Stimulated activated CD8-positive, alpha-beta memory T cell treated with anti-CD3 and anti-CD28 coated beads, Interleukin-7, amount 100 ng/mL, for 48 hours (primary cell): ENCODE data around the gene CLDN18.

Experiments used
- DNase-seq, 2 donors: peaks; one replicate each; pipeline ENCODE4 v3.0.0-alpha.2; 2020; ENCODE audit warnings: low read depth in 1 of 2; ENCODE audit errors: extremely low read depth in 1 of 2

The CLDN18 gene

DNA sequence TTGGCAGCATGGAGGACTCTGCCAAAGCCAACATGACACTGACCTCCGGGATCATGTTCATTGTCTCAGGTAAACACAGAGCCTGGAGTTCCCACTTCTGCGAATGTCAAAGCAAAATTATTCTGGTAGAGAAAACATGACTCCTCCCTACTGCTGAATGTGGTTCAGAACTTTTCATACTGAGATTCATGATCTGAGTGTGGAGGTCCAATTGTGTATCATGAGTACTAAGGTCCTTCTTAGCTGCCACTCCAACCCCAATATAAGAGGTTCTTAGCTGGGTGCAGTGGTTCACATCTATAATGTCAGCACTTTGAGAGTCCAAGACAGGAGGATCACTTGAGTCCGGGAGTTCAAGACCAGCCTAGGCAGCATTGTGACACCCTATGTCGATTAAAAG lies 13.8 kb downstream of the CLDN18 start:
- no peak for DNase-seq

DNA sequence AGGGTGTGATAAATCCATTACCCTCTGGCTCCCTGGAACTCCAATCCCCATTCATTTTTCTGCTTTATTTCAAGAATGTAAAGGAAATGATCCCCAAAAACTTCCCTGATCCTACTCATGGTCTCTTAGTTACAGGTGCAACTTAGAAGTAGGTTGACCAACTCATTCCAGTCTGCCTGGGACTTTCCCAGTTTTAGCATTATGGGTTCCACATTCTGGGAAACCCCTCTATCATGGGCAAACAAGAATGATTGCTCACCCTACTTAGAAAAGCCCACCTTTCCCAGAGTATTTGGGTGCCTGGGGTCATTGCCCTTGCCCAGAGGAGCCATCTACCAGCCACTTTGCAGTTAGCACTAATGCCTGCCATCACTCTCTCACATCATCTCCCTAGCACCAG lies 15.6 kb downstream of the CLDN18 start:
- DNase-seq: no peak

GRCh38 chr3:138027821-138028220 lies 17.9 kb downstream of the CLDN18 start:
- DNase-seq: no peak

GRCh38 chr3:138030734-138031280 lies 20.8 kb downstream of the CLDN18 start:
- no peak for DNase-seq

DNA sequence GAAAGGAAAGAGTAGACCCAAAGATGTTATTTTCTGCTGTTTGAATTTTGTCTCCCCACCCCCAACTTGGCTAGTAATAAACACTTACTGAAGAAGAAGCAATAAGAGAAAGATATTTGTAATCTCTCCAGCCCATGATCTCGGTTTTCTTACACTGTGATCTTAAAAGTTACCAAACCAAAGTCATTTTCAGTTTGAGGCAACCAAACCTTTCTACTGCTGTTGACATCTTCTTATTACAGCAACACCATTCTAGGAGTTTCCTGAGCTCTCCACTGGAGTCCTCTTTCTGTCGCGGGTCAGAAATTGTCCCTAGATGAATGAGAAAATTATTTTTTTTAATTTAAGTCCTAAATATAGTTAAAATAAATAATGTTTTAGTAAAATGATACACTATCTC lies 21.6 kb downstream of the CLDN18 start:
- no peak for DNase-seq

DNA sequence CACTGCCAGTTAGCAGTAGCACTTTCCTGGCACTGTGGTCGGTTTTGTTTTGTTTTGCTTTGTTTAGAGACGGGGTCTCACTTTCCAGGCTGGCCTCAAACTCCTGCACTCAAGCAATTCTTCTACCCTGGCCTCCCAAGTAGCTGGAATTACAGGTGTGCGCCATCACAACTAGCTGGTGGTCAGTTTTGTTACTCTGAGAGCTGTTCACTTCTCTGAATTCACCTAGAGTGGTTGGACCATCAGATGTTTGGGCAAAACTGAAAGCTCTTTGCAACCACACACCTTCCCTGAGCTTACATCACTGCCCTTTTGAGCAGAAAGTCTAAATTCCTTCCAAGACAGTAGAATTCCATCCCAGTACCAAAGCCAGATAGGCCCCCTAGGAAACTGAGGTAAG lies 22.6 kb downstream of the CLDN18 start:
- DNase-seq: no peak

DNA sequence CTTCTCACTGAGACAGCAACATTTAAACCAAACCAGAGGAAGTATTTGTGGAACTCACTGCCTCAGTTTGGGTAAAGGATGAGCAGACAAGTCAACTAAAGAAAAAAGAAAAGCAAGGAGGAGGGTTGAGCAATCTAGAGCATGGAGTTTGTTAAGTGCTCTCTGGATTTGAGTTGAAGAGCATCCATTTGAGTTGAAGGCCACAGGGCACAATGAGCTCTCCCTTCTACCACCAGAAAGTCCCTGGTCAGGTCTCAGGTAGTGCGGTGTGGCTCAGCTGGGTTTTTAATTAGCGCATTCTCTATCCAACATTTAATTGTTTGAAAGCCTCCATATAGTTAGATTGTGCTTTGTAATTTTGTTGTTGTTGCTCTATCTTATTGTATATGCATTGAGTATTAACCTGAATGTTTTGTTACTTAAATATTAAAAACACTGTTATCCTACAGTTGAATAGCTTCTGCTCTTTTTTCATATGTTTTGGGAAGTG lies 23.3 kb downstream of the CLDN18 start:
- DNase-seq: no peak

DNA sequence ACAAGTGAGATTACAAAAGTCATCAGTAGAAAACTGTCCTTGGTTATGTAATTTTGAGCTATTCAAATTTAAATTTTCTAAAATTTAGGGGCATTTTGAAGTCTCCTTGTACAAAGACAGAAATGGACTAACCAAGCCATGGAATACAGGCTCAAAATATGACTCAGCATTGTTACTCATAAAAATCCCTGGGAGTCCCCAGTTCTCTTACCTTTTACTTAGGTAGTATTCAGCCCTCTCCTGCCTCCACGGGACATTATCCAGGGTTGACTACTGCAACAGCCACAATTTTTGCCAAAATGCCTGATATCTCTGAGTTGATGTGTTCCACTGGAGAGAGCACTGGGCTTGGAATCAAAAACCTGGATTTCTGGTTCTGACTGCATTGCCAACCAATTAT lies 25.0 kb downstream of the CLDN18 start:
- no peak for DNase-seq

- DNase-seq: no peak
These were observed 26.6 kb downstream of the CLDN18 start for GRCh38 chr3:138036572-138036971.

DNA sequence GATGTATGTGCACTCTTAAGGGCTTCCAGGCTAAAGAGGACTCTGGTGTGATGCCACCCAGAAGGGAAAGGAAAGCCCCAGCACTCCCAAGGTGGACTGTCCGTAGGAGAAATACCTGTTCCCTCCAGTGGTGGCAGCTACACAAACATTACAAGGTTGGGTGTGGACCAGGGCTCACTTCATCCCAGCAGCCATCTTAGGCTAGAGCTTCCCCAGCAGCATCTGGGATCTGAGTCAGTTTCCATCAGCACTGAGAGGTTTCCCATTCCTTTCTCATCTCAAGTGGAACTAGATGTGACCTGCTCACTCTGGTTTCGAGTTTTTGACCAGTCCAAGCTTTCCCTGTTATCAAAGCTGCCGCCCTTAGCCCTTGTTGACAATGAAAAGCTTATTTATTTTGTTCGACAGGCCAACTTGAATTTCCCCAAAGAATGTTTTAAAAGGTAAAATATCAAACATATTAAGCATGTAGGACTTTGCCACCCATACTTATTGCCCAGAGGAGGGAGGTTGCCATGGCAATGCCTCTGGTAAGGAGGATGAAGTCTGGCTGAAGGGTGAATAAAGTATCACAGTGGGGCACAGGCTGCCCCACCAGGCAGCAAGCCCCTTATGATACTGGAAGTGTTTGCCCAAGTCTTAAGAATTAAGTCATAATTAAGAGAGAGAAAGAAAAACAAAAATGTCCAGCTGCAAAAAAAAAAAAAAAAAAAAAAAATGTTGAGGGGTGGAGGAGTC lies 28.9 kb downstream of the CLDN18 start:
- DNase-seq: no peak

DNA sequence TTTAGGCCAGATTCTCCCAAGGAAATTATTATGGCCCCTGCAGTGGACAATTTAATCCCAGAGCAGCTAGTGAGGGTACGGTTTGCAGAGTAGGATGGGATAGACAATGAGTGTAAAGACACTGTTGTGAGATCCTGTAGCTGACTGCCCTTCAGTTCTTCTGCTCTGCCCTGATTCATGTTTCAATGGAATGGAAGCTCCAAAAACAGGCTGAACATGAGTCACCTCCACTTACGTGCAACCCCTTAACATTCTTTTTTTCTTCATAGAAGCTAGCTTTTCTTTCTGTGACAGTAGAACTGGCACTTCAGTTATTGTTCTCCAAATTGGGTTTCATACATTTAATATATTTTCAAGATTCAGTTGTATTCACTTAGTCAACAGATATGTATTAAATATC lies 32.1 kb downstream of the CLDN18 start:
- no peak for DNase-seq

GRCh38 chr3:138043266-138044029 lies 33.5 kb downstream of the CLDN18 start:
- DNase-seq: no peak

- DNase-seq: no peak
These were observed 36.1 kb downstream of the CLDN18 start for GRCh38 chr3:138046085-138046484.

- no peak for DNase-seq
These were observed 37.0 kb downstream of the CLDN18 start for GRCh38 chr3:138046955-138047354.

- DNase-seq: no peak
These were observed 37.7 kb downstream of the CLDN18 start for GRCh38 chr3:138047596-138048158.

- no peak for DNase-seq
These were observed 39.4 kb downstream of the CLDN18 start for GRCh38 chr3:138049157-138049919.

GRCh38 chr3:138051947-138052802 lies 42.2 kb downstream of the CLDN18 start:
- DNase-seq: no peak

DNA sequence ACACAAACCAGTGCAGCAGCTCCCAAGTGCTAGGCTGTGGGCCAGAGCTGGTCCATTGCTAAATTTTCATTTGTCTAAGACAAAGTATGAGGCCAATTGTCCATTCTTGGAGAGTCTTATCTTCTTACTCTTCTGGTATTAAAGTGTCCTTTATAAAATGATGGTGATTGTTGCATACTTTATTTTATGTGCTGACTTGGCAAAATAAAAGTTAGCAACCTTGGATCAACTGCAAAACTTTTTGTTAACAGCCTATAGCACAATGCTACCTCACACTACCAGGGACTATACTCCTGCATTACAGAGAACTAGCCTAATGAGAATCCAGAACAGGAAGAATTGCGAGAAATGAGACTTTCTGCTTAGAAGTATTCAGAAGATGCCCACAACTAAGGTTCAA lies 44.1 kb downstream of the CLDN18 start:
- no peak for DNase-seq

- no peak for DNase-seq
These were observed 47.4 kb downstream of the CLDN18 start for GRCh38 chr3:138057384-138057783.

DNA sequence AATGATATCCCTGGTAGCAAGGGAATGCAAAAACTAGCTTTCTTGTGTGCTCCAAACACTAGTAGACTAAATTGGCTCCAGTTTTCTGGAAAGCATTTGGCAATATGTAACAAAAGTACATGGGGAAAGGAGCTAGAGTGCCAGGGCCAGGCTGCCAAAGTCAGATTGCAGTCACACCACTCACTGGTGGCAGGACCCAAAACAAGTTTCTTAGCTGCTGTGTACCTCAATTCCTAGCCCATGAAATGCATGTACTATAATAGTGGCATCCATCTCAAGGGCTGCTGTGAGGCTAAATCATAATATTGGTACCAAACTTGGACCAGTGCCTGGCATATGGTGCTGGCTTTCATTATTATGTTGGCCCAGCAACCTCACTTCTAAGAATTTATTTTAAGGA lies 49.3 kb downstream of the CLDN18 start:
- DNase-seq: no peak
